Endothelial cell of umbilical vein (primary cell): ENCODE measurements around the gene CILP. TPM values are rescaled to one million over a fixed set of nuclear protein-coding genes. Genes with fewer than 3 reads are reported as not detected.

Experiments used
- BruUV-seq: library from RNA; stranded (reverse); fragments of 400-500 nt; replicated peaks from 2 replicates; lab custom pipeline; 2021; lab: Mats Ljungman, UMichigan
- CTCF ChIA-PET: fragments of 300-600, 350-600 bp; sonication (Branson Sonifier 250); formaldehyde crosslinking; loops from one replicate; lab custom pipeline; 2021; ENCODE audit warnings: antibody characterized with exemption, inconsistent platforms; lab: Charles Lee
- POLR2A ChIA-PET: fragments of 300-600, 350-600 bp; sonication (Branson Sonifier 250); formaldehyde crosslinking; loops from one replicate; lab custom pipeline; 2021; ENCODE audit warnings: antibody characterized with exemption, inconsistent platforms; lab: Charles Lee
- DNase-seq: peaks from one replicate; pipeline ENCODE4 v3.0.0-alpha.2; 2011; ENCODE audit warnings: low read depth, low spot score
- FAIRE-seq: peaks from 2 replicates; lab custom pipeline; 2011; peaks lifted over from hg19 to GRCh38; lab: Jason Lieb, UNC
- H2AFZ ChIP-seq: 2 replicates; pipeline ENCODE4 v1.6.0; 2012; ENCODE audit warnings: low read depth, low read length, control low read depth, inconsistent platforms
- H3K27ac ChIP-seq: 2 replicates; pipeline ENCODE4 v1.5.1; 2011; ENCODE audit warnings: low read depth, mild to moderate bottlenecking, control low read depth, low read length, moderate library complexity; ENCODE audit not compliant: insufficient read depth
- H3K27me3 ChIP-seq, 2 experiments: 2 replicates each; pipeline versions ENCODE4 v1.6.0 to v1.6.1; 2011; ENCODE audit warnings: low read length in 2 of 2, mixed read lengths in 1 of 2; ENCODE audit not compliant: control insufficient read depth in 2 of 2, insufficient read depth in 2 of 2
- H3K36me3 ChIP-seq, 2 experiments: 2 replicates in 1 of 2; 3 replicates in 1 of 2; pipeline ENCODE4 v1.5.1; 2011; ENCODE audit warnings: low read length in 2 of 2, mild to moderate bottlenecking in 1 of 2, moderate library complexity in 1 of 2; ENCODE audit not compliant: control insufficient read depth in 2 of 2, insufficient read depth in 2 of 2; ENCODE audit errors: extremely low read depth in 1 of 2
- H3K4me1 ChIP-seq: 3 replicates; pipeline ENCODE4 v1.5.1; 2011; ENCODE audit warnings: mild to moderate bottlenecking, low read length; ENCODE audit not compliant: control insufficient read depth, insufficient read depth; ENCODE audit errors: extremely low read depth
- H3K4me2 ChIP-seq: 2 replicates; pipeline ENCODE4 v1.6.1; 2011; ENCODE audit warnings: low read length, control low read depth, mixed read lengths; ENCODE audit not compliant: insufficient read depth
- H3K4me3 ChIP-seq, 3 experiments: fragments of 200-600 bp in 1 of 3; sonication (generic), shearing (Covaris generic) in 1 of 3; replicated peaks in 1 of 3; 2 replicates each; pipeline ENCODE4 v1.5.1; 2011 to 2016; ENCODE audit warnings: control low read depth in 3 of 3, low read length in 3 of 3, mild to moderate bottlenecking in 2 of 3, inconsistent platforms in 1 of 3, low read depth in 1 of 3, moderate library complexity in 1 of 3; ENCODE audit not compliant: insufficient read depth in 1 of 3
- H3K79me2 ChIP-seq: 2 replicates; pipeline ENCODE4 v1.6.0; 2012; ENCODE audit warnings: low read length, inconsistent platforms; ENCODE audit not compliant: control insufficient read depth, insufficient read depth
- H3K9ac ChIP-seq: replicated peaks from 2 replicates; pipeline ENCODE3; 2011; ENCODE audit warnings: low read length, control low read depth; ENCODE audit not compliant: insufficient read depth; ENCODE audit errors: extremely low read depth
- H3K9me1 ChIP-seq: replicated peaks from 3 replicates; pipeline ENCODE4 v1.6.0; 2011; ENCODE audit warnings: mild to moderate bottlenecking, low read length; ENCODE audit not compliant: control insufficient read depth, insufficient read depth; ENCODE audit errors: extremely low read depth
- H3K9me3 ChIP-seq: replicated peaks from 2 replicates; pipeline ENCODE4 v1.5.1; 2012; ENCODE audit warnings: low read length, inconsistent platforms; ENCODE audit not compliant: control insufficient read depth, insufficient read depth
- H4K20me1 ChIP-seq: replicated peaks from 2 replicates; pipeline ENCODE3; 2011; ENCODE audit warnings: mild to moderate bottlenecking, low read length; ENCODE audit not compliant: control insufficient read depth, insufficient read depth; ENCODE audit errors: extremely low read depth
- EZH2 ChIP-seq: IDR thresholded peaks from 2 replicates; pipeline ENCODE4 v1.6.1; 2012; ENCODE audit warnings: borderline replicate concordance, low read depth, mild to moderate bottlenecking, moderate library complexity, low read length, inconsistent platforms; ENCODE audit not compliant: severe bottlenecking
- FOS ChIP-seq: IDR thresholded peaks from 2 replicates; pipeline ENCODE4 v1.6.1; 2011; ENCODE audit warnings: mild to moderate bottlenecking, low read length, moderate library complexity, borderline replicate concordance; ENCODE audit not compliant: insufficient read depth
- JUN ChIP-seq: IDR thresholded peaks from 2 replicates; pipeline ENCODE4 v1.6.1; 2011; ENCODE audit warnings: borderline replicate concordance, low read depth; ENCODE audit not compliant: insufficient read length, insufficient read depth
- MYC ChIP-seq: IDR thresholded peaks from one replicate; pipeline ENCODE4 v1.6.1; 2011; ENCODE audit warnings: mild to moderate bottlenecking, low read depth, low read length
- POLR2A ChIP-seq: IDR thresholded peaks from 2 replicates; pipeline ENCODE4 v1.6.1; 2012; ENCODE audit warnings: low read depth, mild to moderate bottlenecking, control low read depth, low read length
- POLR2AphosphoS5 ChIP-seq: IDR thresholded peaks from 2 replicates; pipeline ENCODE4 v1.6.1; 2012; ENCODE audit warnings: low read depth, mild to moderate bottlenecking, control low read depth, low read length, moderate library complexity; ENCODE audit not compliant: insufficient read depth
- dilution Hi-C: fragments of 300-500 bp; cut with MboI; formaldehyde crosslinking; loops from one replicate; pipeline ENCODE4 v1.15.0; 2019; ENCODE audit warnings: low sequenced_read_pairs; ENCODE audit not compliant: extremely low pct_ligation_motif_present
- intact Hi-C: fragments of 100-400 bp; cut with micrococcal nuclease; formaldehyde crosslinking; loops from one replicate; pipeline ENCODE4 v1.10.0; 2022
- polyA plus RNA-seq, 4 experiments: library from polyadenylated mRNA; depleted of rRNA in 3 of 4; stranded (reverse) in 3 of 4; unstranded in 1 of 4; fragments of >200 nt; gene quantifications; 2 replicates each; pipeline versions ENCODE4 v1.2.1 to v1.2.3, GENCODE V29; 2011 to 2012; ENCODE audit warnings: missing spikeins in 1 of 4
- total RNA-seq: library from RNA; stranded (reverse); gene quantifications from 2 replicates; pipeline ENCODE4 v1.2.3, GENCODE V29; 2021
- TF ChIP-seq, protein P1 (sequence below), 2 donors: IDR thresholded peaks; 1 replicate in 1 of 2; 2 replicates in 1 of 2; pipeline ENCODE4 v1.5.1; 2011; ENCODE audit warnings: low read length in 2 of 2, mild to moderate bottlenecking in 2 of 2, moderate library complexity in 2 of 2, control low read depth in 1 of 2, inconsistent platforms in 1 of 2, low read depth in 1 of 2; ENCODE audit not compliant: insufficient read depth in 1 of 2; ENCODE audit errors: extremely low read depth in 1 of 2

Gene CILP
- total and polyA plus RNA-seq, 2 donors (not counting 3 experiments of a cell fraction or from before 2014, with no cell fraction given): 0.01 TPM; not detected in 1

DNA sequence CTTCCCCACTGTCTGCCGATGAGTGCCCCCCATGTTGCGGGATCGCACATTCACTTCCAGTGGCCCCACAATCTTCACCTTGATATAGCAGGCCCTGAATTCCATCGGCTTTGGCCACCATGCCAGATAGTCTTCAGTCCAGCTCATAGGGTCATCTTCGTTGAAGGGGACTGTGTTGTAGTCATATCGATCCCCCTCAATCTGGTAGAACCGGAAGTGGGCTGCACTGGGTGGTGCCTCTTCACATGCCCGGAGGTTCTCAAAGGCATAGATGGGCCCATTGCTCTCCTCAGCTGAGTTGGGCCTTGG lies 14.0 kb downstream of the CILP start:
- Histone ChIP-seq H4K20me1 (no peaks in the 10 kb centered on the region), H3K4me1 (no peaks in the 10 kb centered on the region), H3K9ac (no peak overlapping the region), H3K36me3 (no peaks in the 10 kb centered on the region), H3K27ac (no peak overlapping the region), H3K4me2 (no peak overlapping the region), H3K27me3 (peaks cover 2 to 3% of the 10 kb centered on the region in 2 experiments), H3K4me3 (no peak overlapping the region), H2AFZ (no peak overlapping the region), H3K9me3 (no peaks in the 10 kb centered on the region), H3K79me2 (no peaks in the 10 kb centered on the region), H3K9me1 (no peaks in the 10 kb centered on the region)
- TF ChIP-seq POLR2A (no peak), MYC (no peak)
- ChIA-PET POLR2A (no interaction called here), CTCF (interaction anchor here (0.8 kb wide), 1 partner anchor 101 kb away, joined by 5 read pairs; no protein-coding TSS in a partner anchor)
- dilution Hi-C loops: no loop called here
- no TSS peak for BruUV-seq
- DNase-seq (no peak), FAIRE-seq (no peak)
- intact Hi-C loops: no loop called here

DNA sequence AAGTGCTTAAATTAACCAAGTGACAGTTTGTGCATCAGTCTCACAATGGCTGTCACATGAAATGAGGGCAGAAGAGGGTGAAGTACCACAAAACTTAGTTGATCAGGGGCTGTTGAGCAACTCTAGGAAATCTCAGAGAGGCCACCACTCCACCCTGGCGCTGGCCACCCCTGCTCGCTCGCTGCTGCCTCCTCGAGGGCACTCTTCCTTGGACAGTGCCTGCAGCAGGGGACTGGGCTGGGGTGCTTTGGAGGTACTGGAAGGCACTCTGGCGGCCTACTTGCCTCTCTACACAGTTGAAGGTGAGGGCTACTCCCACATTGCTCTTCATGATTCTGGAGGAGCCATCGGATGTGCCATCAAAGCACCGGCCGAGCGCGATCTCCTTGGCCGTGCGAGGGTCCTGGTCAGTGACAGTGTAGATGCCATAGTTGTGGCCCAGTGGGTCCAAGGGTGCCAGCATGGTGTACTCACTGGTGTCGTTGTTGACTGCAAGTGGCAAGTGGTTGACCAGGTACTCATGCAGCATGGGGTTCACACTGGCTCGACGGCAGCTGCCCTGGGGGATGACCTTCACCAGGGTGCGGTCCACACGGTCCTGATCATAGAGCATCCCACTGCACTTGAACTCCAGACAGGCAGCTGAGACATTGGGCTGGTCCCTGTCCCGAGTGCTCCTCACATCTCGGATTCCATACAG lies 14.5 kb downstream of the CILP start:
- Histone ChIP-seq H4K20me1 (no peaks in the 10 kb centered on the region), H3K79me2 (no peaks in the 10 kb centered on the region), H3K27ac (no peak overlapping the region), H3K27me3 (peaks cover 2 to 3% of the 10 kb centered on the region in 2 experiments), H3K36me3 (no peaks in the 10 kb centered on the region), H3K9me1 (no peaks in the 10 kb centered on the region), H3K9me3 (no peaks in the 10 kb centered on the region), H3K4me1 (no peaks in the 10 kb centered on the region), H3K4me2 (no peak overlapping the region), H3K9ac (no peak overlapping the region), H2AFZ (no peak overlapping the region), H3K4me3 (no peak overlapping the region)
- no peak for DNase-seq
- ChIA-PET POLR2A (no interaction called here), CTCF (interaction anchor here (0.8 kb wide), 1 partner anchor 101 kb away, joined by 5 read pairs; no protein-coding TSS in a partner anchor)
- no peak for FAIRE-seq
- intact Hi-C loops: no loop called here
- no TSS peak for BruUV-seq
- dilution Hi-C loops: no loop called here
- TF ChIP-seq FOS (no peak), POLR2AphosphoS5 (no peak), JUN (no peak), EZH2 (no peak), MYC (no peak)
- TF ChIP-seq, protein P1, sequence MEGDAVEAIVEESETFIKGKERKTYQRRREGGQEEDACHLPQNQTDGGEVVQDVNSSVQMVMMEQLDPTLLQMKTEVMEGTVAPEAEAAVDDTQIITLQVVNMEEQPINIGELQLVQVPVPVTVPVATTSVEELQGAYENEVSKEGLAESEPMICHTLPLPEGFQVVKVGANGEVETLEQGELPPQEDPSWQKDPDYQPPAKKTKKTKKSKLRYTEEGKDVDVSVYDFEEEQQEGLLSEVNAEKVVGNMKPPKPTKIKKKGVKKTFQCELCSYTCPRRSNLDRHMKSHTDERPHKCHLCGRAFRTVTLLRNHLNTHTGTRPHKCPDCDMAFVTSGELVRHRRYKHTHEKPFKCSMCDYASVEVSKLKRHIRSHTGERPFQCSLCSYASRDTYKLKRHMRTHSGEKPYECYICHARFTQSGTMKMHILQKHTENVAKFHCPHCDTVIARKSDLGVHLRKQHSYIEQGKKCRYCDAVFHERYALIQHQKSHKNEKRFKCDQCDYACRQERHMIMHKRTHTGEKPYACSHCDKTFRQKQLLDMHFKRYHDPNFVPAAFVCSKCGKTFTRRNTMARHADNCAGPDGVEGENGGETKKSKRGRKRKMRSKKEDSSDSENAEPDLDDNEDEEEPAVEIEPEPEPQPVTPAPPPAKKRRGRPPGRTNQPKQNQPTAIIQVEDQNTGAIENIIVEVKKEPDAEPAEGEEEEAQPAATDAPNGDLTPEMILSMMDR (IDR thresholded peaks at IDR 0.05; ENCODE audit: extremely low read depth in 1 of 2, insufficient read depth in 1 of 2, low read depth in 1 of 2, low read length in 2 of 2): no peak
